Keratinocyte (primary cell): ENCODE measurements around the gene CELA1. TPM values are rescaled to one million over a fixed set of nuclear protein-coding genes. Genes with fewer than 3 reads are reported as not detected.

Experiments used
- DNase-seq: peaks from one replicate; pipeline ENCODE4 v3.0.0-alpha.2; 2011; ENCODE audit warnings: low read depth, missing footprints, low spot score
- FAIRE-seq: peaks from 2 replicates; lab custom pipeline; 2011; peaks lifted over from hg19 to GRCh38; lab: Jason Lieb, UNC
- H2AFZ ChIP-seq: 2 replicates; pipeline ENCODE4 v1.6.0; 2012; ENCODE audit warnings: low read length, control low read depth, inconsistent platforms; ENCODE audit not compliant: control insufficient read depth
- H3K27ac ChIP-seq: 2 replicates; pipeline ENCODE4 v1.5.1; 2011; ENCODE audit warnings: low read length; ENCODE audit not compliant: control insufficient read depth, insufficient read depth
- H3K27me3 ChIP-seq: 3 replicates; pipeline ENCODE4 v1.6.0; 2011; ENCODE audit warnings: low read length; ENCODE audit not compliant: control insufficient read depth, insufficient read depth; ENCODE audit errors: extremely low read depth
- H3K36me3 ChIP-seq, 2 experiments: 2 replicates in 1 of 2; 3 replicates in 1 of 2; pipeline ENCODE4 v1.5.1; 2011; ENCODE audit warnings: low read length in 2 of 2, mild to moderate bottlenecking in 1 of 2; ENCODE audit not compliant: control insufficient read depth in 2 of 2, insufficient read depth in 2 of 2; ENCODE audit errors: extremely low read depth in 1 of 2
- H3K4me1 ChIP-seq: 3 replicates; pipeline ENCODE4 v1.5.1; 2011; ENCODE audit warnings: low read length; ENCODE audit not compliant: control insufficient read depth, insufficient read depth; ENCODE audit errors: extremely low read depth
- H3K4me2 ChIP-seq: 3 replicates; pipeline ENCODE4 v1.6.0; 2011; ENCODE audit warnings: low read depth, low read length; ENCODE audit not compliant: control insufficient read depth, insufficient read depth; ENCODE audit errors: extremely low read depth
- H3K4me3 ChIP-seq, 3 experiments: fragments of 200-600 bp in 1 of 3; sonication (generic) in 1 of 3; 2 replicates in 2 of 3; 3 replicates in 1 of 3; pipeline ENCODE4 v1.5.1; 2011 to 2016; ENCODE audit warnings: low read length in 3 of 3, mild to moderate bottlenecking in 3 of 3, control low read depth in 2 of 3, inconsistent platforms in 1 of 3, low read depth in 1 of 3, mixed read lengths in 1 of 3, mixed run types in 1 of 3, moderate library complexity in 1 of 3; ENCODE audit not compliant: control insufficient read depth in 2 of 3, insufficient read depth in 2 of 3; ENCODE audit errors: extremely low read depth in 1 of 3
- H3K79me2 ChIP-seq: 2 replicates; pipeline ENCODE4 v1.6.0; 2012; ENCODE audit warnings: low read length; ENCODE audit not compliant: control insufficient read depth, insufficient read depth
- H3K9ac ChIP-seq: 3 replicates; pipeline ENCODE4 v1.6.0; 2011; ENCODE audit warnings: low read length; ENCODE audit not compliant: control insufficient read depth, insufficient read depth; ENCODE audit errors: extremely low read depth
- H3K9me1 ChIP-seq: 3 replicates; pipeline ENCODE4 v1.6.0; 2011; ENCODE audit warnings: low read length; ENCODE audit not compliant: control insufficient read depth, insufficient read depth; ENCODE audit errors: extremely low read depth
- H3K9me3 ChIP-seq: 2 replicates; pipeline ENCODE4 v1.5.1; 2012; ENCODE audit warnings: low read depth, low read length; ENCODE audit not compliant: control insufficient read depth
- H4K20me1 ChIP-seq: 3 replicates; pipeline ENCODE4 v1.6.0; 2011; ENCODE audit warnings: low read length; ENCODE audit not compliant: control insufficient read depth, insufficient read depth; ENCODE audit errors: extremely low read depth
- EZH2 ChIP-seq: IDR thresholded peaks from one replicate; pipeline ENCODE4 v1.6.1; 2012; ENCODE audit warnings: inconsistent platforms, mild to moderate bottlenecking, low read length, moderate library complexity
- dilution Hi-C: fragments of 300-500 bp; cut with MboI; formaldehyde crosslinking; loops from one replicate; pipeline ENCODE4 v1.7.0; 2020; ENCODE audit warnings: low sequenced_read_pairs; ENCODE audit not compliant: extremely low pct_ligation_motif_present
- polyA plus RNA-seq, 5 experiments: library from polyadenylated mRNA; depleted of rRNA in 3 of 5; stranded (reverse) in 3 of 5; stranded (forward) in 1 of 5; unstranded in 1 of 5; fragments of >200 nt; gene quantifications; 1 replicate in 1 of 5; 2 replicates in 3 of 5; 3 replicates in 1 of 5; pipeline versions ENCODE4 v1.2.1 to v1.2.3, GENCODE V29; 2011 to 2012; ENCODE audit warnings: missing spikeins in 2 of 5, low read depth in 1 of 5, low replicate concordance in 1 of 5
- TF ChIP-seq, protein P1 (sequence below), 3 experiments: IDR thresholded peaks in 1 of 3; conservative IDR thresholded peaks in 1 of 3; optimal IDR thresholded peaks in 1 of 3; 2 replicates in 2 of 3; 3 replicates in 1 of 3; pipeline versions ENCODE3 to v1.5.1; 2011; ENCODE audit warnings: low read length in 3 of 3, mild to moderate bottlenecking in 3 of 3, moderate library complexity in 2 of 3, control low read depth in 1 of 3, inconsistent platforms in 1 of 3; ENCODE audit not compliant: insufficient read depth in 2 of 3; ENCODE audit errors: extremely low read depth in 1 of 3

CELA1 gene
- polyA plus RNA-seq, 1 donor (not counting 4 experiments of a cell fraction or from before 2014, with no cell fraction given): not detected

- no peaks in the 10 kb centered on the region for H4K20me1 ChIP-seq
- H3K9me3 ChIP-seq: no peaks in the 10 kb centered on the region
- no peak overlapping the region for H3K27ac ChIP-seq
- H2AFZ ChIP-seq: no peak overlapping the region
- no peaks in the 10 kb centered on the region for H3K27me3 ChIP-seq
- DNase-seq (no peak), FAIRE-seq (no peak)
- TF ChIP-seq, protein P1, sequence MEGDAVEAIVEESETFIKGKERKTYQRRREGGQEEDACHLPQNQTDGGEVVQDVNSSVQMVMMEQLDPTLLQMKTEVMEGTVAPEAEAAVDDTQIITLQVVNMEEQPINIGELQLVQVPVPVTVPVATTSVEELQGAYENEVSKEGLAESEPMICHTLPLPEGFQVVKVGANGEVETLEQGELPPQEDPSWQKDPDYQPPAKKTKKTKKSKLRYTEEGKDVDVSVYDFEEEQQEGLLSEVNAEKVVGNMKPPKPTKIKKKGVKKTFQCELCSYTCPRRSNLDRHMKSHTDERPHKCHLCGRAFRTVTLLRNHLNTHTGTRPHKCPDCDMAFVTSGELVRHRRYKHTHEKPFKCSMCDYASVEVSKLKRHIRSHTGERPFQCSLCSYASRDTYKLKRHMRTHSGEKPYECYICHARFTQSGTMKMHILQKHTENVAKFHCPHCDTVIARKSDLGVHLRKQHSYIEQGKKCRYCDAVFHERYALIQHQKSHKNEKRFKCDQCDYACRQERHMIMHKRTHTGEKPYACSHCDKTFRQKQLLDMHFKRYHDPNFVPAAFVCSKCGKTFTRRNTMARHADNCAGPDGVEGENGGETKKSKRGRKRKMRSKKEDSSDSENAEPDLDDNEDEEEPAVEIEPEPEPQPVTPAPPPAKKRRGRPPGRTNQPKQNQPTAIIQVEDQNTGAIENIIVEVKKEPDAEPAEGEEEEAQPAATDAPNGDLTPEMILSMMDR (optimal IDR thresholded peaks at IDR 0.05 in 1 of 3, IDR thresholded peaks at IDR 0.05 in 1 of 3, conservative IDR thresholded peaks at IDR 0.05 in 1 of 3; ENCODE audit: extremely low read depth in 1 of 3, insufficient read depth in 2 of 3, low read length in 3 of 3): no peak
- TF ChIP-seq EZH2: no peak
- no peaks in the 10 kb centered on the region for H3K79me2 ChIP-seq
- no peaks in the 10 kb centered on the region for H3K36me3 ChIP-seq
- no peaks in the 10 kb centered on the region for H3K9me1 ChIP-seq
- no peak overlapping the region for H3K4me2 ChIP-seq
- H3K9ac ChIP-seq: no peak overlapping the region
- no peak overlapping the region for H3K4me3 ChIP-seq
- dilution Hi-C loops: no loop called here
- no peaks in the 10 kb centered on the region for H3K4me1 ChIP-seq
Observed at GRCh38 chr12:51333536-51333935, 12.9 kb downstream of the CELA1 start.

DNA sequence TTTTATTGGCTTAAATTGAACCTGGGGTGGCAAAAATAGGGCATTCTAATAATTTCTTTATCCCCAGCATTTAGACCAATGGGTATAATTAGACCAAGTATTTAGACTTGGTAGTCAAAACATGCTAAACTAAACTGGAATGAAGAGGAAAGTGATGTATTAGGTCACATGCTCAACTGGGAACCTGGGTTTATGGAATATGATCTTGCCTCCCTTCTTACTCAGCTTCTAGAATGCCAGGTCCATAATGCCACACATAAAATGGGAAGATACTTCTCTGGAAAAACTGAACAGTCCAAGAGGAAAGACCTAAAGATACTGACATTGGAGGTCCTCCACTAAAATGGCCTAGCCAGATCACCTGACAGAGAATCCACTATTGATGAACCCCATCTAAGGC, 16.3 kb downstream of the CELA1 start:
- Histone ChIP-seq H3K27me3 (no peaks in the 10 kb centered on the region), H2AFZ (no peak overlapping the region), H3K4me2 (no peak overlapping the region), H3K9ac (no peak overlapping the region), H3K9me3 (no peaks in the 10 kb centered on the region), H3K36me3 (no peaks in the 10 kb centered on the region), H3K27ac (no peak overlapping the region), H4K20me1 (no peaks in the 10 kb centered on the region), H3K9me1 (no peaks in the 10 kb centered on the region), H3K4me1 (peaks cover 12% of the 10 kb centered on the region), H3K4me3 (no peak overlapping the region), H3K79me2 (no peaks in the 10 kb centered on the region)
- TF ChIP-seq EZH2: no peak
- TF ChIP-seq, protein P1 (optimal IDR thresholded peaks at IDR 0.05 in 1 of 3, IDR thresholded peaks at IDR 0.05 in 1 of 3, conservative IDR thresholded peaks at IDR 0.05 in 1 of 3; ENCODE audit: extremely low read depth in 1 of 3, insufficient read depth in 2 of 3, low read length in 3 of 3): no peak
- dilution Hi-C loops: no loop called here
- DNase-seq (no peak), FAIRE-seq (no peak)
